HepG2 (cell line): Measurements from ENCODE around the gene HCK. TPM values are rescaled to one million over a fixed set of nuclear protein-coding genes. Genes with fewer than 3 reads are reported as not detected.

Experiments used
- ATAC-seq: fragments of 200-7000 bp; cut with Tn5 transposase; 3 replicates; pipeline ENCODE4 v1.9.1; 2020; ENCODE audit warnings: mild to moderate bottlenecking, moderate library complexity
- BruUV-seq: library from RNA; stranded (reverse); fragments of 400-500 nt; replicated peaks from 2 replicates; lab custom pipeline; 2021; lab: Mats Ljungman, UMichigan
- CTCF ChIA-PET: fragments of 300-600 bp; formaldehyde crosslinking; extraction: SDS; loops from one replicate; lab custom pipeline; 2021; ENCODE audit warnings: low total read pairs, inconsistent platforms, low intra/inter-chr PET ratio; lab: Yijun Ruan, JAX
- POLR2A ChIA-PET: fragments of 350-600 bp; sonication (Branson Sonifier 250); formaldehyde crosslinking; loops from one replicate; lab custom pipeline; 2020; ENCODE audit warnings: antibody characterized with exemption, inconsistent platforms; lab: Yijun Ruan, JAX
- DNase-seq: peaks from one replicate; pipeline ENCODE4 v3.0.0-alpha.2; 2015; ENCODE audit warnings: low spot score
- FAIRE-seq: peaks from 3 replicates; lab custom pipeline; 2011; peaks lifted over from hg19 to GRCh38; lab: Jason Lieb, UNC
- H2AFZ ChIP-seq: one replicate; pipeline ENCODE4 v1.6.1; 2011; ENCODE audit warnings: low read length, inconsistent platforms
- H3K27ac ChIP-seq: fragments of 300-600 bp; 3 replicates; pipeline ENCODE4 v1.8.0; 2011; ENCODE audit warnings: mixed run types, mild to moderate bottlenecking, mixed read lengths, low read length, inconsistent platforms; ENCODE audit not compliant: insufficient read depth; ENCODE audit errors: extremely low read length
- H3K27me3 ChIP-seq, 2 experiments: fragments of 200-600 bp in 1 of 2; 2 replicates in 1 of 2; 3 replicates in 1 of 2; pipeline versions ENCODE4 v1.6.0 to v1.8.0; 2011; ENCODE audit warnings: low read length in 2 of 2, mild to moderate bottlenecking in 2 of 2, moderate library complexity in 2 of 2, inconsistent platforms in 1 of 2; ENCODE audit not compliant: insufficient read depth in 2 of 2, control insufficient read depth in 1 of 2
- H3K36me3 ChIP-seq, 2 experiments: fragments of 200-600 bp in 1 of 2; replicated peaks in 1 of 2; 2 replicates in 1 of 2; 3 replicates in 1 of 2; pipeline versions ENCODE4 v1.5.1 to v1.8.0; 2011; ENCODE audit warnings: low read length in 2 of 2, inconsistent platforms in 1 of 2; ENCODE audit not compliant: insufficient read depth in 2 of 2, control insufficient read depth in 1 of 2
- H3K4me1 ChIP-seq: 2 replicates; pipeline ENCODE4 v1.5.1; 2012; ENCODE audit warnings: low read length, inconsistent platforms; ENCODE audit not compliant: insufficient read depth
- H3K4me2 ChIP-seq: 2 replicates; pipeline ENCODE4 v1.6.0; 2011; ENCODE audit warnings: low read depth, low read length, inconsistent platforms
- H3K4me3 ChIP-seq, 3 experiments: fragments of 200-600 bp in 1 of 3; sonication (generic), shearing (Covaris generic) in 1 of 3; replicated peaks in 1 of 3; 2 replicates each; pipeline ENCODE4 v1.5.1; 2011 to 2016; ENCODE audit warnings: low read length in 3 of 3, inconsistent platforms in 2 of 3, low read depth in 2 of 3, mild to moderate bottlenecking in 2 of 3, control low read depth in 1 of 3, mixed read lengths in 1 of 3; ENCODE audit not compliant: insufficient read depth in 1 of 3
- H3K79me2 ChIP-seq: one replicate; pipeline ENCODE4 v1.6.1; 2011; ENCODE audit warnings: low read length, inconsistent platforms; ENCODE audit not compliant: insufficient read depth
- H3K9ac ChIP-seq: 2 replicates; pipeline ENCODE4 v1.6.0; 2011; ENCODE audit warnings: mild to moderate bottlenecking, low read depth, low read length, inconsistent platforms; ENCODE audit not compliant: insufficient read depth
- H3K9me3 ChIP-seq: 2 replicates; pipeline ENCODE4 v1.5.1; 2012; ENCODE audit warnings: mild to moderate bottlenecking, low read length
- H4K20me1 ChIP-seq: 2 replicates; pipeline ENCODE4 v1.6.0; 2011; ENCODE audit warnings: inconsistent platforms, mild to moderate bottlenecking, low read length, moderate library complexity; ENCODE audit not compliant: insufficient read depth
- EEA1 ChIP-seq: sonication (generic); formaldehyde crosslinking; IDR thresholded peaks from 2 replicates; pipeline ENCODE4 v1.5.1; 2020; ENCODE audit warnings: mild to moderate bottlenecking, missing genetic modification reagents, borderline replicate concordance
- KLF6 ChIP-seq: IDR thresholded peaks from 2 replicates; pipeline ENCODE4 v1.8.0; 2016; ENCODE audit warnings: missing biosample characterization, missing genetic modification reagents
- MTA3 ChIP-seq: sonication (generic); formaldehyde crosslinking; IDR thresholded peaks from 2 replicates; pipeline ENCODE4 v1.4.0; 2020; ENCODE audit warnings: missing genetic modification reagents
- POLR2AphosphoS5 ChIP-seq: IDR thresholded peaks from 2 replicates; pipeline ENCODE4 v1.6.1; 2012; ENCODE audit warnings: low read depth, low read length
- SALL2 ChIP-seq: sonication (generic); formaldehyde crosslinking; IDR thresholded peaks from 2 replicates; pipeline ENCODE4 v1.8.1; 2023; ENCODE audit warnings: mild to moderate bottlenecking, missing genetic modification reagents, inconsistent platforms
- SNAPC2 ChIP-seq: sonication (generic); formaldehyde crosslinking; IDR thresholded peaks from 2 replicates; pipeline ENCODE4 v1.8.1; 2022; ENCODE audit warnings: mild to moderate bottlenecking, missing genetic modification reagents
- ZBTB3 ChIP-seq: sonication (generic); formaldehyde crosslinking; IDR thresholded peaks from 2 replicates; pipeline ENCODE4 v1.4.0; 2020; ENCODE audit warnings: low read depth, mild to moderate bottlenecking, moderate library complexity, missing genetic modification reagents, borderline replicate concordance
- ZNF329 ChIP-seq: sonication (generic); formaldehyde crosslinking; IDR thresholded peaks from 2 replicates; pipeline ENCODE4 v1.9.0; 2021; ENCODE audit warnings: low read depth, mild to moderate bottlenecking, missing genetic modification reagents
- ZNF746 ChIP-seq: sonication (generic); formaldehyde crosslinking; IDR thresholded peaks from 2 replicates; pipeline ENCODE4 v1.8.0; 2022; ENCODE audit warnings: mild to moderate bottlenecking, missing genetic modification reagents
- ZNF816 ChIP-seq: sonication (generic); formaldehyde crosslinking; IDR thresholded peaks from 2 replicates; pipeline ENCODE4 v1.8.0; 2022; ENCODE audit warnings: missing genetic modification reagents, mild to moderate bottlenecking, borderline replicate concordance
- WGBS: methylation state at CpG from one replicate; pipeline ENCODE4 v1.1.6; 2017; ENCODE audit warnings: low lambda C conversion rate; 5-methylcytosine and 5-hydroxymethylcytosine counted together
- in situ Hi-C: cut with HindIII; loops from 2 replicates; pipeline ENCODE4 v1.10.0; 2017; ENCODE audit warnings: low pct_unique_long_range_greater_than_20kb; ENCODE audit not compliant: extremely low pct_ligation_motif_present
- intact Hi-C: fragments of 100-400 bp; cut with micrococcal nuclease; formaldehyde crosslinking; loops from one replicate; pipeline ENCODE4 v1.10.0; 2022; ENCODE audit not compliant: unreplicated experiment
- polyA plus RNA-seq, 8 experiments: library from polyadenylated mRNA; depleted of rRNA in 3 of 8; stranded (reverse) in 7 of 8; unstranded in 1 of 8; fragments of >200 nt; fragmentation: Illumina TruSeq in 4 of 8; extraction: Trizol in 4 of 8; gene quantifications; 2 replicates each; pipeline versions ENCODE4 v1.2.1 to v1.2.3, GENCODE V29; 2011 to 2016; ENCODE audit warnings: low read depth in 4 of 8, missing spikeins in 1 of 8, mixed read lengths in 1 of 8; ENCODE audit not compliant: insufficient read depth in 1 of 8
- total RNA-seq, 5 experiments: library from RNA; depleted of rRNA; stranded (reverse); fragments of >200 nt; fragmentation: Illumina TruSeq; extraction: Trizol; gene quantifications; 2 replicates each; pipeline ENCODE4 v1.2.3, GENCODE V29; 2016; ENCODE audit warnings: low read depth in 1 of 5
- TF ChIP-seq, protein P1 (sequence below): sonication (generic); formaldehyde crosslinking; IDR thresholded peaks from 2 replicates; pipeline ENCODE4 v1.4.0; 2020; ENCODE audit warnings: mild to moderate bottlenecking, low read depth, missing genetic modification reagents
- TF ChIP-seq, protein P2 (sequence below): sonication (generic); formaldehyde crosslinking; conservative IDR thresholded peaks from 2 replicates; pipeline ENCODE4 v1.4.0; 2020; ENCODE audit warnings: missing genetic modification reagents
- TF ChIP-seq, protein P3 (sequence below): sonication (generic); formaldehyde crosslinking; IDR thresholded peaks from 2 replicates; pipeline ENCODE4 v1.4.0; 2020; ENCODE audit warnings: missing genetic modification reagents
- TF ChIP-seq, protein P4 (sequence below): sonication (generic); formaldehyde crosslinking; IDR thresholded peaks from 2 replicates; pipeline ENCODE4 v1.5.0; 2020; ENCODE audit warnings: missing genetic modification reagents
- TF ChIP-seq, protein P5 (sequence below): sonication (generic); formaldehyde crosslinking; IDR thresholded peaks from 2 replicates; pipeline ENCODE4 v1.5.0; 2020; ENCODE audit warnings: missing genetic modification reagents

The HCK gene
- total and polyA plus RNA-seq, 2 of the 13 experiments (the other 11 are each of a cell fraction or from before 2014, with no cell fraction given), result 0.04 TPM; not detected in 1

DNA sequence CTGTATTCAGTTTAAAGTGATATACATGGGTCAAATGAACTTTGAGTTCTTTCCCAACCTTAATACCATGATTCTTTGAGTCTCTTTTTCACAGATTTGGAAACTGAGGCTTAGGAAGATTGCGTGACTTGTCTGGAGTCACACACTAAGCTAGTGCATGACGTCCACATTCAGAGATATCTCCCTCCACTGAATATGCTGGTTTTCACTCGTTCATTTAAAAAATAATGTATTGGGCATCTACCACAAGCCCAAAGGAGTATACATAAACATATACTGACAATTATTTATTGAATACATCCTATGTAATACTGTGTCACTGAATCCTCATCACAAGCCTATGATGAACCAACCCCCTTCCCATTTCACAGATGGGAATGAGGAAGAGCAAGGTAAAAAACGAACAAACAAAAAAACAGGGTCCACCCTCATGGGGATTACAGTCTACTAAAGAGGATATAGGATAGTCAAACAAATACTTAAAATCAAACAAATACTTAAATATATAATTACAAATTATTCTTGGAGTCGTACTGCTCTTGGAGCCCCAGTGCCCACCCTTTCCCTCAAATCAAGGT lies 56.9 kb downstream of the HCK start (continued):
- TF ChIP-seq EEA1 (CRISPR knock-in tag), result no peak
- TF ChIP-seq SNAPC2 (CRISPR knock-in tag), result peak; percentile 62; the same call in 1 of the 2 replicates
- TF ChIP-seq, all 625 proteins: peak for 21

DNA sequence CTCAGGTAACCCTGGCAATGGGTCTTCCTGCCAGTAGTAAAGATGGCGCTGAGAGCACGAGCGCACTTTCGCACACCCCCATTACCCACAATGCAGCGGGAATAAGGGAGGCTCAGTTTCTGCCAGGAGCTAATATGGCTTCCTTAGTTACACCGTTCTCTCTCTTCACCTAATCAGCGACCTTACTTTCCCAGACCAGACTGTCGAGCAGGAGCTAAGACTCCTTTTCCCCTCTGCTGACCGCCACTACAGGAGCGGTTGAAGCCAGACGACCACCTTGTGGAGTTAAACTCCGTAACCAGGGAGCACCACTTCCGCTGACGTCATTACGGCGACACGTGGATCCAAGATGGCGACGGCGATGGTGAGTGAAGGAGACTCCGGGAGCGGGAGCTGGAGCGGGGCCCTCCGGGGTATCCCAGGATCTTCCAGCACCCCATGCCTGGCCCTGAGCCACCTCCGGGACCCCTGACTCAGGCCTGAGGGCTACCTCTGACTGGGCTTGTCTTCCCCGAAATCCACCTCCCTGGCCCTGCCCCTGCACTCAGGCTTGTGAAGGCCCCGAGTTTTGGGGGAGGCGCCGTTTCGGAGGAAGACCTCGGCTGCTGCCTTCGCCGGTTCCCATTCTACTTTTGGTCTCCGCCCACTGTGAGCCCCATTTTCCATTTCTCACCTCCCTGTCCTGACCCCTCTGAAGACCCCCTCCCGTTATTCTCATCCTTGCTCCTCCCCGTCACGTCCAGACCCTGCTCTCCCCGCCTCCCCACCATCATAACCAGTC lies 57.5 kb downstream of the HCK start, which contains the start of gene TM9SF4:
TM9SF4 (plus strand) TSS at position 323 of the 781 bp plus-strand sequence; CDS start at position 350, 27 bp downstream.
- Histone ChIP-seq H3K4me2 (peak within 1 kb of the TSS; percentile 84), H2AFZ (peak within 1 kb of the TSS; percentile 100), H3K9ac (peak within 1 kb of the TSS; percentile 99), H3K27ac (peak within 1 kb of the TSS; percentile 98), H3K79me2 (peaks cover 50% of the 10 kb centered on the region), H3K9me3 (no peaks in the 10 kb centered on the region), H3K4me3 (peak within 1 kb of the TSS; percentile 84 to 95 (median 85)), H4K20me1 (peaks cover 23% of the 10 kb centered on the region), H3K4me1 (peaks cover 47% of the 10 kb centered on the region), H3K36me3 (peaks cover 0 to 2% of the 10 kb centered on the region in 2 experiments; a peak in 2 of 5 replicates), H3K27me3 (peaks cover 0 to 26% of the 10 kb centered on the region in 2 experiments; a peak in 3 of 5 replicates)
- WGBS, result under 1% methylated on average over 32 of the region's 38 CpGs
- CTCF ChIA-PET, result no interaction called here
- intact Hi-C loops, result no loop called here
- DNase-seq (peak; percentile 97), ATAC-seq (peak; percentile 83), FAIRE-seq (peak; percentile 93)
- in situ Hi-C loops, result no loop called here
- POLR2A ChIA-PET, result interaction anchor here (0.5 to 1.9 kb wide), 8 partner anchors 9 to 230 kb away, joined by 3 to 7 read pairs (median 4); partner anchors contain the start of gene PDRG1
- TSS peak; percentile 93 for BruUV-seq
- TF ChIP-seq, protein P1, sequence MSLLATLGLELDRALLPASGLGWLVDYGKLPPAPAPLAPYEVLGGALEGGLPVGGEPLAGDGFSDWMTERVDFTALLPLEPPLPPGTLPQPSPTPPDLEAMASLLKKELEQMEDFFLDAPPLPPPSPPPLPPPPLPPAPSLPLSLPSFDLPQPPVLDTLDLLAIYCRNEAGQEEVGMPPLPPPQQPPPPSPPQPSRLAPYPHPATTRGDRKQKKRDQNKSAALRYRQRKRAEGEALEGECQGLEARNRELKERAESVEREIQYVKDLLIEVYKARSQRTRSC (CRISPR knock-in tag), result no peak
- TF ChIP-seq ZNF329 (CRISPR knock-in tag) (peak; percentile 92; the same call in 1 of the 2 replicates), ZNF816 (CRISPR knock-in tag) (peak; percentile 78; the same call in 1 of the 2 replicates), MTA3 (no peak), KLF6 (CRISPR knock-in tag) (peak; percentile 87), POLR2AphosphoS5 (peak; percentile 96), SALL2 (peak; percentile 98), ZNF746 (CRISPR knock-in tag) (peak; percentile 86), ZBTB3 (peak; percentile 76; the same call in 1 of the 2 replicates)
- TF ChIP-seq, protein P2, sequence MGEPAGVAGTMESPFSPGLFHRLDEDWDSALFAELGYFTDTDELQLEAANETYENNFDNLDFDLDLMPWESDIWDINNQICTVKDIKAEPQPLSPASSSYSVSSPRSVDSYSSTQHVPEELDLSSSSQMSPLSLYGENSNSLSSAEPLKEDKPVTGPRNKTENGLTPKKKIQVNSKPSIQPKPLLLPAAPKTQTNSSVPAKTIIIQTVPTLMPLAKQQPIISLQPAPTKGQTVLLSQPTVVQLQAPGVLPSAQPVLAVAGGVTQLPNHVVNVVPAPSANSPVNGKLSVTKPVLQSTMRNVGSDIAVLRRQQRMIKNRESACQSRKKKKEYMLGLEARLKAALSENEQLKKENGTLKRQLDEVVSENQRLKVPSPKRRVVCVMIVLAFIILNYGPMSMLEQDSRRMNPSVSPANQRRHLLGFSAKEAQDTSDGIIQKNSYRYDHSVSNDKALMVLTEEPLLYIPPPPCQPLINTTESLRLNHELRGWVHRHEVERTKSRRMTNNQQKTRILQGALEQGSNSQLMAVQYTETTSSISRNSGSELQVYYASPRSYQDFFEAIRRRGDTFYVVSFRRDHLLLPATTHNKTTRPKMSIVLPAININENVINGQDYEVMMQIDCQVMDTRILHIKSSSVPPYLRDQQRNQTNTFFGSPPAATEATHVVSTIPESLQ (CRISPR knock-in tag), result no peak
- TF ChIP-seq, protein P3, sequence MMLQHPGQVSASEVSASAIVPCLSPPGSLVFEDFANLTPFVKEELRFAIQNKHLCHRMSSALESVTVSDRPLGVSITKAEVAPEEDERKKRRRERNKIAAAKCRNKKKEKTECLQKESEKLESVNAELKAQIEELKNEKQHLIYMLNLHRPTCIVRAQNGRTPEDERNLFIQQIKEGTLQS (CRISPR knock-in tag), result peak; percentile 97
- TF ChIP-seq, protein P4, sequence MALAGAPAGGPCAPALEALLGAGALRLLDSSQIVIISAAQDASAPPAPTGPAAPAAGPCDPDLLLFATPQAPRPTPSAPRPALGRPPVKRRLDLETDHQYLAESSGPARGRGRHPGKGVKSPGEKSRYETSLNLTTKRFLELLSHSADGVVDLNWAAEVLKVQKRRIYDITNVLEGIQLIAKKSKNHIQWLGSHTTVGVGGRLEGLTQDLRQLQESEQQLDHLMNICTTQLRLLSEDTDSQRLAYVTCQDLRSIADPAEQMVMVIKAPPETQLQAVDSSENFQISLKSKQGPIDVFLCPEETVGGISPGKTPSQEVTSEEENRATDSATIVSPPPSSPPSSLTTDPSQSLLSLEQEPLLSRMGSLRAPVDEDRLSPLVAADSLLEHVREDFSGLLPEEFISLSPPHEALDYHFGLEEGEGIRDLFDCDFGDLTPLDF (CRISPR knock-in tag), result peak; percentile 91
- TF ChIP-seq, protein P5, sequence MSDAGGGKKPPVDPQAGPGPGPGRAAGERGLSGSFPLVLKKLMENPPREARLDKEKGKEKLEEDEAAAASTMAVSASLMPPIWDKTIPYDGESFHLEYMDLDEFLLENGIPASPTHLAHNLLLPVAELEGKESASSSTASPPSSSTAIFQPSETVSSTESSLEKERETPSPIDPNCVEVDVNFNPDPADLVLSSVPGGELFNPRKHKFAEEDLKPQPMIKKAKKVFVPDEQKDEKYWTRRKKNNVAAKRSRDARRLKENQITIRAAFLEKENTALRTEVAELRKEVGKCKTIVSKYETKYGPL (CRISPR knock-in tag), result peak; percentile 86
